HG03354 (cell line): ENCODE data around the gene PLEKHJ1.
"Not testable (repeated sequence)": the region's sequence is repeated elsewhere in the genome, so short reads cannot be mapped to it uniquely, and the experiment has no call there.

Source experiments
- ATAC-seq: cut with Tn5 transposase; IDR thresholded peaks from one replicate; pipeline ENCODE4 v1.9.1; 2021; ENCODE audit warnings: mild to moderate bottlenecking; ENCODE audit not compliant: unreplicated experiment, poor library complexity, severe bottlenecking

Gene PLEKHJ1, protein sequence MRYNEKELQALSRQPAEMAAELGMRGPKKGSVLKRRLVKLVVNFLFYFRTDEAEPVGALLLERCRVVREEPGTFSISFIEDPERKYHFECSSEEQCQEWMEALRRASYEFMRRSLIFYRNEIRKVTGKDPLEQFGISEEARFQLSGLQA

GRCh38 chr19:2236314-2237050, at the start of gene PLEKHJ1, which contains the start of gene SF3A2:
Gene PLEKHJ1 (minus strand): TSS chr19:2236329. CDS start chr19:2236248, 81 bp downstream.
Gene SF3A2 (plus strand): TSS chr19:2236824. CDS start chr19:2243419, 6,595 bp downstream.
- ATAC-seq: peak; percentile 76

DNA sequence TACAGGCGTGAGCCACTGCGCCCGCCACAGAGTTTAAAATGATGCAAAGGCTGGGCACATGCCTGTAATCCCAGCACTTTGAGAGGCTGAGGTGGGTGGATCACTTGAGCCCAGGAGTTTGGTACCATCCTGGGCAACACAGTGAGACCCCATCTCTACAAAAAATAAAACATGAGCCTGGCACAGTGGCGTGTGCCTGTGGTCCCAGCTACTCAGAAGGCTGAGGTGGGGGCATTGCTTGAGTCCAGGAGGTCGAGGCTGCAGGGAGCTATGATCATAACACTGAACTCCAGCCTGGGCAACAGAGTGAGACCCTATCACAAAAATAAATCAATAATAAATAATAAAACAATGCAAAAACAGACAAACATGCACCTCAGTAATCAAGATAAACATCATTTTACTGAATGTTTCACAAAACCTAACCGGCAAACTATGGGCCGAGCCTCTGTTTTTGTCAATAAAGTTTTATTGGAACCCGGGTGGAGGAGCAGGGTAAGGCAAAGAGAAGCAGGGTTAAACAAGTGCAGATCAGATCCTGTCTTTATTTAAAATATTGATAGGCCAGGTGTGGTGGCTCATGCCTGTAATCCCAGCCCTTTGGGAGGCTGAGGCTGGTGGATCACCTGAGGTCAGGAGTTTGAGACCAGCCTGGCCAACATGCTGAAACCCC, 47.8 kb upstream of the PLEKHJ1 start:
- no peak for ATAC-seq

DNA sequence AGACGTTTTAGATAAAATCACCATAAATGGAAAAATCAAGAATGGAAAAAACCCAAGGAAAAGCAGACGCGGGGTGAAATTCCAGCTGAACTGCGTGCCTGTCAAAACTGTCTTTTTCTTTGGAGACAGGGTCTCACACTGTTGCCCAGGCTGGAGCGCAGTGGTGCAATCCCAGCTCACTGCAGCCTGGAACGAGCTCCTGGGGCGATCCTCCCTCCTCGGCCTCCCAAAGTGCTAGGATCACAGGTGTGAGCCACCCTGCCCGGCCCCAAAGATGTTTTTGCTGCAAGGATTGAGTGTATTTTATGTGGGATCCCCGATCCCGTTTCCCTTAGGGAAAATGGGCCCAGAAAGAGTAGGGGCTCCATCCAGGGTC, 46.7 kb upstream of the PLEKHJ1 start:
- ATAC-seq: no peak

- no peak for ATAC-seq
Measured at GRCh38 chr19:2282062-2282861, 46.1 kb upstream of the PLEKHJ1 start, which contains the start of gene PEAK3. Gene PEAK3 (minus strand): TSS chr19:2282175. CDS start chr19:2280931, 1,244 bp downstream.

DNA sequence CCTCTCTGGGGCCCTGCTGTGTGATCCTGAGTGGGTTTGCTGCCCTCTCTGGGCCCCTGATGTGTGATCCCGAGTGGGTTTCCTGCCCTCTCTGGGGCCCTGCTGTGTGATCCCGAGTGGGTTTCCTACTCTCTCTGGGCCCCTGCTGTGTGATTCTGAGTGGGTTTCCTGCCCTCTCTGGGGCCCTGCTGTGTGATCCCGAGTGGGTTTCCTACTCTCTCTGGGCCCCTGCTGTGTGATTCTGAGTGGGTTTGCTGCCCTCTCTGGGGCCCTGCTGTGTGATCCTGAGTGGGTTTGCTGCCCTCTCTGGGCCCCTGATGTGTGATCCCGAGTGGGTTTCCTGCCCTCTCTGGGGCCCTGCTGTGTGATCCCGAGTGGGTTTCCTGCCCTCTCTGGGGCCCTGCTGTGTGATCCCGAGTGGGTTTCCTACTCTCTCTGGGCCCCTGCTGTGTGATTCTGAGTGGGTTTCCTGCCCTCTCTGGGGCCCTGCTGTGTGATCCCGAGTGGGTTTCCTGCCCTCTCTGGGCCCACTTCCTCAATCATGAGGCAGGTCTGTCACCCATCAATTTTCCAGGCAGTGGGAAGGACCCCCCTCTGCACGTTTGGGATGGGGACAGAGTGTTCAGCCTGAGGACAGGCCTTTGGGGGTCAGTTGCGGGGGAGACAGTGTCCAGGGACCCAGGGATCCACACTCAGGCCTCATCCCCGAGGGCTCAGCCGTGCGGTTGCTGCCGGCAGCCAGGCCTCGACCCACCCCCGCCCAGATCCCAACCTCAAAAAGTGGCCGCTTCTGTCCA, 45.3 kb upstream of the PLEKHJ1 start:
- not testable (repeated sequence) for ATAC-seq

DNA sequence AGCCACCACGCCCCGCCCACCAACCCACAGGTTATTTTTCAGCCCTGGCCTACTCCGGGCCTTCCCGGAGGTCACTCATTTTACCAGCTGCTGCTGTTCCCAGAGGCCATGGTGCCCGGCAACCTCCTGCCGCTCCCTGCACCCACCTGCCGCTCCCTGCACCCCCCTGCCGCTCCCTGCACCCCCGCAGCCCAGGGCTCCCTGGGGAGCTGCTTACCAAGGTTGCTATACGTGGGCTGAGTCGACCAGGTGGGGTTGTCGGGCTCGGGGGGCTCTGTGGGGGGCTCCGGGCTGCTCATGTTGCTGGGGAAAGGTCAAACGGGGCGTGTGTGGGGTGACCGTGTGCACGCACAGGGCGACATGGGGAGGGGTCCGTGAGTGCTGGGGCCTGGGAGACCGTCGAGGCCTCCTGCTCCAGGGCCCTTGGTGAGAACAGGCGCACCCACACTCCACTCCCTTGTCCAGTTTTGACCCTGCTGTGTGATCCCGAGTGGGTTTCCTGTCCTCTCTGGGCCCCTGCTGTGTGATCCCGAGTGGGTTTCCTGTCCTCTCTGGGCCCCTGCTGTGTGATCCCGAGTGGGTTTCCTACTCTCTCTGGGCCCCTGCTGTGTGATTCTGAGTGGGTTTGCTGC, 44.6 kb upstream of the PLEKHJ1 start:
- no peak for ATAC-seq

DNA sequence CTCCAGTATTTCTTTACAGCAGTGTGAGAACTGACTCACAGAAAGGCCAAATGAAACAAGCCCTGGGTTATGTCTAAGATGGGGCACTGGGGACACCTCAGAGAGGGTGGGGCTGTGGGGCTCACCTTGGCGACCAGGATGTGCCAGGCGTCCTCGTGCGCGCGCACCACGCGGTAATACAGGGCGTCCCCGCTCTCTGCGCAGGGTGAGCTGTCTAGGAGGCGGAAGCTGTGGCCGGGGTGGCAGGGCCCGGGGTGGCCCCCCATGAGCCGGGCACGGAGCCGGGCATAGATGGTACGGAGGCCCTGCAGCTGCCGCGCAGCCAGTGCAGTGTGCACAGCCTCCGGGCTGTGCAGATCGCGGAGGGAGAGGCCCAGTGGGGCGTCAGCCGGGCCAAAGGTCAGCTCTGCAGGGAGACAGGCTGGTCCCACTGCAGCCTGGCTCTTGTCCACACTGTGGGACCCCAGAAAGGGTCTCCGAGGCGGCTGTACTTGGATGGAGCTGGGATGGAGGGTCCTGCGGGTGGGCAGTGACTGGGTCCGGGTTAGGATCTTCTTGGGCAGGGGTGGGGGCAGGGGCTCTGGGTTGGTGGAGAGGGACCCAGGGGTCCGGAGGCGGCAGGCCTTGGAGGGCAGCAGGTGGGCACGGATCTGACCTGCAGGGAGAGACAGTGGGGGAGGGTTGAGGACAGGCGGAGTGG, 42.5 kb upstream of the PLEKHJ1 start:
- ATAC-seq: no peak

DNA sequence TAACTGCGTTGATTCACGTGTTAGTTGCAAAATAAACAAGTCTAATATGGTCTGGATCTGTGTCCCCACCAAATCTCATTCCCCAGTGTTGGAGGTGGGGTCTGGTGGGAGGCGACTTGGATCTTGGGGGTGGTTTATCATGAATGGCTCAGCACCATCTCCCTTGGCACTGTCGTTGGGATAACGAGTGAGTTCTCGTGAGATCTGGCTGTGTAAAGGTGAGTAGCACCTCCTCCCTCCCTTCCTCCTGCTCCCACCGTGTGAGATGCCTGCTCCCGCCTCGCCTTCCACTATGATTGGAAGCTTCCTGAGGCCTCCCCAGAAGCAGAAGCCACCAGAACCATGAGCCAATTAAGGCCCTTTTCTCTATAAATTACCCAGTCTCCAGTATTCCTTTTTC, 41.0 kb upstream of the PLEKHJ1 start:
- no peak for ATAC-seq

GRCh38 chr19:2276429-2276986, 40.4 kb upstream of the PLEKHJ1 start:
- no peak for ATAC-seq

DNA sequence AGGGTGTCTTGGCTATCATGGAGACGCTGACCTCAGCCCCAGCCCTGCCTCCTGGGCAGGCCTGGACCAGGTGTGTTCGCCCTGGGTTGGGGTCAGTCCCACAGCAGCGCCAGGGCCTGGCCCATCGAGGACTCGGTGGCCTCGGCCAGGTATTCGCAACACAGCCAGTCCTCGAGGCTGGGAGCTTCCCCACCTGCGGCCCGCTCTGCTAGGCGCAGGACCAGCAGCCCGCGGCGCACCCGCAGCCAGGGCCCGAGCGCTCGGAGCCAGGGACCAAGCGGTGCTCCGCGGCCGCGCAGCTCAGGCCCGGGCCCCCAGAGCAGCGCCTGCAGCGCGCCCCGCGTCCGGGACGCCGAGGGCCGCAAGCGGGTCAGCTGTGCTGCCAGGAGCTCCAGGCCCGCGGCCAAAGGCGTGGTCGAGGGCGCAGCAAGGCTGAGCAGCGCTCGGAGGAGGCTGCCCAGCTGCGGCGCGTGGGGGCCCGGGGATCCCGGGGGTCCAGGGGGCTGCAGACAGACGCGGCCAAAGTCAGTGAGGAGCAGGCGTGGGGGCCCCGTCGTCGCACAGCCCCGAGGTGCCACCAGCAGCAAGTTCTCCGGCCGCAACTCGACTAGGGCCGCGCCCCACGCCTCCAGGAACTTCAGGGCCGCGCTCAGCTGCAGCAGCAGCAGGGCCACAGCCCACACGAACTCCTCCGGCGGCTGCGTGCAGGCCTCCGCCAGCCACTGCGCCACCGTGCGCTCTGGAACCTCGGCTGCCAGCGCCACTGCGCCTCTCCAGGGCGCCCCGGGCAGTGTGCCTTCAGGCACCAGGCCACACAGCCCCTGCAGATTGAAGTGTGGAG, 39.7 kb upstream of the PLEKHJ1 start:
- ATAC-seq: no peak

DNA sequence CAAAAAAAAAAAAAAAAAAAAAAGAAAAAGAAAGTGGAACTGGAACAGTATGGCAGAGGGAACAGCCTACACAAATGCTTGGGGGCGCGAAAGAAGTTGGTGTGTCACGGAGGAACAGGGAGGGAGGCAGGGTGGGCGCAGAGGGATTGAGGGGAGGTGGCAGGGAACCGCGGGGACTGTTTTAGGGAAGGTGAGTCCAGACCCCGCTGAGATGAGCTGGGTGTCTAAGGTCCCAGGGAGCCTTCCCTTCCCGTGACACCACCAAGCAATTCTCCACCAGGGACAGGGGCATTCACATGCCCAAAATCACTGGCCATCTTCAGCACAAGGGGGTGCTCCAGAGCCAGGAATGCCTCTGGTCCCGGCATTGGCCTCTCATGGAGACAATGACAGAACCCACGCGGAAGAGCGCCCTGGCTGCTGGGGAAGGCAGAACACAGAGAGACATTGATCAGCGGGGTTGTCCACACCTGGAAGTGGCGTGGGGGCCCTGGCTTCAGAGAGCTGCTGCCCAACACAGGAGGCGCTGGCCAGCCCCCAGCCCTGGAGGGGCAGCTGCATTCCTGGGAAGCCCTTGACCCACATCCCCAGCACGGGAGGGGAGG, 38.9 kb upstream of the PLEKHJ1 start:
- no peak for ATAC-seq

DNA sequence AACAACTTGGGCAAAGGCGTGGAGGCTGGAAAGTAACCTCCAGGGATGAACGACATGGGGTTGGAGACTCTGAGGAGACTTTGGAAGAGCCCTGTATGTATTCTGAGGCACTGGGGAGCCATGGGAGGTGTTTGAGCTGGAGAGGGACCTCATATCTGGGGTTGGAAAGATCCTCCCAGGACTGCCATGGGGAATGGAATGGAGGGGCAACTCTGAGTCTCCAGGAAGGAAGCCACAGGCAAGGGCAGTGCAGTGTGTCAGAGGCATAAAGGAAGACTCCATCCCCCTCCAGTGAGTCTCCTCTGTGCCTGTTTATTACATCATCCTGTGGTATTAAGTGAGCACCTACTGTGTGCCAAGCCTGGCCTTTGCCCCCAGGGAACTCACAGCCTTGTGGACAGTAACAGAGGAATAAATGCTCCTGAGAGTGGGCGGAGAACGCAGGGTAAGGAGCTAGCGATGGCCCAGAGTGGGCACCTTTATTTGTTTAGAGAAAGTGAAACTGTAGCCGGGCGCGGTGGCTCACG, 38.1 kb upstream of the PLEKHJ1 start:
- ATAC-seq: no peak

- peak; percentile 49 for ATAC-seq
Measured at GRCh38 chr19:2273356-2274184, 37.4 kb upstream of the PLEKHJ1 start.

GRCh38 chr19:2271234-2272103, 35.3 kb upstream of the PLEKHJ1 start:
- no peak for ATAC-seq
